GM12874 (cell line): ENCODE results near the gene ZBTB17.

Source experiments
- CTCF ChIP-seq: IDR thresholded peaks from 2 replicates; pipeline ENCODE4 v1.5.1; 2011; ENCODE audit warnings: low read depth, mild to moderate bottlenecking, control low read depth, low read length, moderate library complexity; ENCODE audit not compliant: insufficient read depth

The ZBTB17 gene

DNA sequence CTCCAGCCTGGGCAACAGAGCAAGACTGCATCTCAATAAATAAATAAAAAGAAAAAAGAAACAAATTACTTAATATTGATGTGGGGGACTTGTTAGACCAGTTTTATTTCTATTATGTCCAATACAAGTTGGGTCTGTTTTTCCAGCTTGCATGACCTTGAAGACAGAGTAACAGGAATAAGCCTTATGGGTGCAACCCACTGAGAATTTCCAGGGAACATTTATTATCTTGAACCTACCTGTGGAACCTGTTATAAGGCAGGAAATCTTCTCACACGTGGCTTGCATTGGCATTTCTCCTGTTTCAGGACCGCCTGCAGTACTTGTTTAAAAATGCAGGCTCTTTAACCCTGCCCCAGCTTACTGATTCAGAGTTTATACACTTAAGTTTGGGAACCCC, 64.0 kb downstream of the ZBTB17 start:
- TF ChIP-seq CTCF = no peak

GRCh38 chr1:15911141-15911540, 64.8 kb downstream of the ZBTB17 start:
- TF ChIP-seq CTCF = no peak

DNA sequence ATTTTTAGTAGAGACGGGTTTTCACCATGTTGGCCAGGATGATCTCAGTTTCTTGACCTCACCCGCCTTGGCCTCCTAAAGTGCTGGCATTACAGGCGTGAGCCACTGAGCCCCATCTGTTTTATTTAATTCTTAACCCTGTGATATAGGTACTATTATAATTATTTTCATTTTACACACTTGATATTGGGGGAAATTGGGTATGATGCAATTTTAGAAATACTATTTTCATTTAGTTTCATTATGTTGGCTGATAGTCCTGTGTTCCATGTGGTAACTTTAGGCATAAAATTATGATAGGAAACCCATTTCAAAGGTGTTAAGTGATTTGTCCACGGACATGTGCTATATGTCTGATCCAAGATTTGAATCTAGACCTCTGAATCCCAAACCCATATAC, 67.3 kb downstream of the ZBTB17 start:
- TF ChIP-seq CTCF = no peak

DNA sequence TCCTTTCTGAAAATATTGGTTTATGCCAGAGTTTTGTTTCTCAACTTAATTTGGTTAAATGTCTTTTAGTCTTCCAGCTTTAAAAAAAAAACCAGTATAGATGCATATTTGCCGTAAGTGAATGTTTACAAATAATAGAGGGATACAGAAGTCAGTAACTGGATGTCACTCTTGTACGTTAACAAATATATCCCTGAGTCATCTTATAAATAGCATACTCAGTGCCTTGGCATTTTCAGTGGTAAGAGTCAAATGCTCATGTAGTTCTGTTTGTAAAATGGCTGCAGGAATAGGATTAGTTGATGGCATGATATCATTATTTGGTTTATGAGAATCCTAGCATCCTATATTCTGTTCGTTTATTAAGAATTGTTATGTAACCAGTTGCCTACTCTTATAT, 73.0 kb downstream of the ZBTB17 start:
- TF ChIP-seq CTCF = no peak

DNA sequence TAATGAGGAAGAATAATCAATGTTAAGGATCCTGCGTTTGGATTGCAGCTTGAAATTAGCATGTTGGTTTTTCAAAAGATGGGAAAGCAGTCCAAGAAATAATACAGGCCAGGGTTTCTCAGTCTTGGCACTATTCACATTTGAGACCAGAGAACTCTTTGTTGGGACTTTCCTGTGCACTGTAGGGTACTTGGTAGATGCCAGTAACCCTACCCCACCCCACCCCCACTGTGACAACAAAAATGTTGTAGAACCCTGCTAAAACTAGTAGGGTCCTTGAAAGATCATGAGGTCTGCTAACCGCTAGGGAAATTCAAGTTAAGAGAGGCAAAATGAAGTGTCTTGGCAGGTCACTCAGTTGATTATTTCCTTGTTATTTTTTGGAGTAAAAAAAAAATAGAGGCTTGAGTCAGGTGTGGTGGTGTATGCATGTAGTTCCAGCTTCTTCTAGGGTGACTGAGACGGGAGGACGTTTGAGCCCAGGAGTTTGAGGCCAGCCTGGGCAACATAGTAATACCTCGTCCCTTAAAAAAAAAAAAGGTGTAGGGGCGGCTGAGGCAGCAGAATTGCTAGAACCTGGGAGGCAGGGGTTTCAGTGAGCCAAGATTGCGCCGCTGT, 75.1 kb downstream of the ZBTB17 start:
- TF ChIP-seq CTCF = no peak

DNA sequence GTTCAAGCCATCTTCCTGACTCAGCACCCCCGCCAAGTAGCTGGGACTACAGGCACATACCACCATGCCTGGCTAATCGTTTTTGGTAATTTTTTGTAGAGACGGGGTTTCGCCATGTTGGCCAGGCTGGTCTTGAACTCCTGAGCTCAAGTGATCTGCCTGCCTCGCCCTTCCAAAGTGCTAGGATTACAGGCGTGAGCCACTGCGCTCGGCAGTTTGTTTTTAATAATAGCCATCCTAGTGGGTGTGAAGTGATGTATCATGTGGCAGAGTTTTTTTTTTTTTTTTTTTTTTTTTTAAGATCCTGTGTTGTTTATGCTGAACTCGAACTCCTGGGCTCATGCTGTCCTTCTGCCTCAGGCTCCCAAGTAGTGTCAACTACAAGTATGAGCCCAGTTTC, 76.6 kb downstream of the ZBTB17 start:
- no peak for TF ChIP-seq CTCF

GRCh38 chr1:15895233-15895632, 80.7 kb downstream of the ZBTB17 start:
- no peak for TF ChIP-seq CTCF
